Hepatocyte (in vitro differentiated cells): ENCODE data around the gene GSN. TPM values are rescaled to one million over a fixed set of nuclear protein-coding genes. Genes with fewer than 3 reads are reported as not detected.
A peak's percentile ranks its signal among the peaks of the same experiment; 100 is the strongest.

Experiments used
- DNase-seq: peaks from one replicate; pipeline ENCODE4 v3.0.0-alpha.2; 2016; ENCODE audit warnings: low spot score
- H2AFZ ChIP-seq: fragments of 200-600 bp; sonication (generic); 2 replicates; pipeline ENCODE4 v1.6.0; 2016; ENCODE audit warnings: antibody characterized with exemption, mild to moderate bottlenecking
- H3K27ac ChIP-seq: fragments of 200-600 bp; sonication (generic); 2 replicates; pipeline ENCODE4 v1.5.1; 2016; ENCODE audit warnings: mild to moderate bottlenecking
- H3K27me3 ChIP-seq: fragments of 200-600 bp; sonication (generic); 2 replicates; pipeline ENCODE4 v1.6.1; 2016
- H3K36me3 ChIP-seq: fragments of 200-600 bp; sonication (generic); replicated peaks from 2 replicates; pipeline ENCODE4 v1.5.1; 2016; ENCODE audit warnings: low read depth; ENCODE audit not compliant: insufficient read depth
- H3K4me1 ChIP-seq: fragments of 200-600 bp; sonication (generic); 2 replicates; pipeline ENCODE4 v1.5.1; 2016; ENCODE audit warnings: mild to moderate bottlenecking, moderate library complexity; ENCODE audit not compliant: insufficient read depth
- H3K4me2 ChIP-seq: fragments of 200-600 bp; sonication (generic); 2 replicates; pipeline ENCODE4 v1.6.0; 2016
- H3K4me3 ChIP-seq: fragments of 200-600 bp; sonication (generic); 2 replicates; pipeline ENCODE4 v1.5.1; 2016; ENCODE audit warnings: mild to moderate bottlenecking
- H3K79me2 ChIP-seq: fragments of 200-600 bp; sonication (generic); 2 replicates; pipeline ENCODE4 v1.6.0; 2017; ENCODE audit warnings: mild to moderate bottlenecking
- H3K9me2 ChIP-seq: fragments of 200-600 bp; sonication (generic); replicated peaks from 2 replicates; pipeline ENCODE4 v1.6.0; 2017; ENCODE audit warnings: mild to moderate bottlenecking; ENCODE audit not compliant: insufficient read depth
- H3K9me3 ChIP-seq: fragments of 200-600 bp; sonication (generic); 2 replicates; pipeline ENCODE4 v1.5.1; 2016; ENCODE audit warnings: low read depth, mild to moderate bottlenecking
- H4K20me1 ChIP-seq: fragments of 200-600 bp; sonication (generic); 2 replicates; pipeline ENCODE4 v1.6.0; 2016; ENCODE audit warnings: mild to moderate bottlenecking; ENCODE audit not compliant: insufficient read depth, poor library complexity, severe bottlenecking
- CTCF ChIP-seq: fragments of 200-600 bp; sonication (generic); IDR thresholded peaks from 2 replicates; pipeline ENCODE4 v1.5.1; 2016; ENCODE audit warnings: antibody characterized with exemption, mild to moderate bottlenecking; ENCODE audit not compliant: poor library complexity
- EZH2 ChIP-seq: fragments of 200-600 bp; sonication (generic); IDR thresholded peaks from 2 replicates; pipeline ENCODE4 v1.6.1; 2016; ENCODE audit warnings: antibody characterized with exemption, mild to moderate bottlenecking, borderline replicate concordance
- EZH2phosphoT487 ChIP-seq: fragments of 200-600 bp; sonication (generic); IDR thresholded peaks from one replicate; pipeline ENCODE4 v1.6.1; 2018; ENCODE audit warnings: antibody characterized with exemption, mild to moderate bottlenecking, low read depth, moderate library complexity; ENCODE audit not compliant: unreplicated experiment, severe bottlenecking
- WGBS: methylation state at CpG from one replicate; pipeline ENCODE4 v1.1.6; 2016; ENCODE audit warnings: low lambda C conversion rate; ENCODE audit errors: missing lambda C conversion rate; 5-methylcytosine and 5-hydroxymethylcytosine counted together
- polyA plus RNA-seq: library from polyadenylated mRNA; unstranded; fragments of >200 nt; fragmentation: Nextera tagmentation; extraction: Ambion mirVana; gene quantifications from 2 replicates; pipeline ENCODE4 v1.2.1, GENCODE V29; 2016
- total RNA-seq: library from RNA; depleted of rRNA; stranded (reverse); fragments of >200 nt; gene quantifications from 2 replicates; pipeline ENCODE4 v1.2.3, GENCODE V29; 2014

GSN gene
- total and polyA plus RNA-seq, 2 experiments from 2014 or later, result 396 to 404 TPM

GRCh38 chr9:121363622-121363961, 95.6 kb downstream of the GSN start:
- Histone ChIP-seq H3K36me3 (no peaks in the 10 kb centered on the region), H3K79me2 (peaks cover 72% of the 10 kb centered on the region), H3K9me3 (no peaks in the 10 kb centered on the region), H3K27me3 (no peaks in the 10 kb centered on the region), H3K4me1 (peaks cover 61% of the 10 kb centered on the region), H3K9me2 (no peaks in the 10 kb centered on the region), H4K20me1 (no peaks in the 10 kb centered on the region), H2AFZ (no peak overlapping the region), H3K4me2 (peak overlapping the region; percentile 47), H3K4me3 (no peak overlapping the region), H3K27ac (peak overlapping the region; percentile 85)
- no peak for TF ChIP-seq EZH2
- no peak for TF ChIP-seq CTCF
- 81% methylated on average over 1 of the region's 1 CpG for WGBS
- DNase-seq, result no peak

- H3K79me2 ChIP-seq, result peaks cover 73% of the 10 kb centered on the region
- H3K27ac ChIP-seq, result peak overlapping the region; percentile 85
- no peak for DNase-seq
- no peaks in the 10 kb centered on the region for H3K36me3 ChIP-seq
- H3K4me3 ChIP-seq, result no peak overlapping the region
- H3K4me2 ChIP-seq, result peak overlapping the region; percentile 47
- H4K20me1 ChIP-seq, result no peaks in the 10 kb centered on the region
- WGBS, result 62% methylated on average over 5 of the region's 5 CpGs
- no peaks in the 10 kb centered on the region for H3K27me3 ChIP-seq
- no peak overlapping the region for H2AFZ ChIP-seq
- no peaks in the 10 kb centered on the region for H3K9me3 ChIP-seq
- TF ChIP-seq CTCF (no peak), EZH2phosphoT487 (no peak), EZH2 (no peak)
- H3K9me2 ChIP-seq, result no peaks in the 10 kb centered on the region
- peaks cover 64% of the 10 kb centered on the region for H3K4me1 ChIP-seq
These were observed 96.1 kb downstream of the GSN start for GRCh38 chr9:121364077-121364476.

- H3K79me2 ChIP-seq, result peaks cover 70% of the 10 kb centered on the region
- H3K9me2 ChIP-seq, result no peaks in the 10 kb centered on the region
- no peaks in the 10 kb centered on the region for H3K27me3 ChIP-seq
- no peaks in the 10 kb centered on the region for H3K36me3 ChIP-seq
- no peak overlapping the region for H3K4me2 ChIP-seq
- peak overlapping the region; percentile 85 for H3K27ac ChIP-seq
- H2AFZ ChIP-seq, result no peak overlapping the region
- H3K9me3 ChIP-seq, result no peaks in the 10 kb centered on the region
- TF ChIP-seq CTCF (no peak), EZH2phosphoT487 (no peak)
- no peak for DNase-seq
- no peak overlapping the region for H3K4me3 ChIP-seq
- no peaks in the 10 kb centered on the region for H4K20me1 ChIP-seq
- H3K4me1 ChIP-seq, result peaks cover 61% of the 10 kb centered on the region
These were observed 96.9 kb downstream of the GSN start for GRCh38 chr9:121364886-121365285.

GRCh38 chr9:121365564-121365963, 97.6 kb downstream of the GSN start:
- no peak for DNase-seq
- Histone ChIP-seq H2AFZ (no peak overlapping the region), H3K27ac (peak overlapping the region; percentile 7), H4K20me1 (no peaks in the 10 kb centered on the region), H3K9me2 (no peaks in the 10 kb centered on the region), H3K79me2 (peaks cover 63% of the 10 kb centered on the region), H3K4me2 (no peak overlapping the region), H3K4me1 (peaks cover 59% of the 10 kb centered on the region), H3K4me3 (no peak overlapping the region), H3K36me3 (no peaks in the 10 kb centered on the region), H3K9me3 (no peaks in the 10 kb centered on the region), H3K27me3 (no peaks in the 10 kb centered on the region)
- TF ChIP-seq CTCF (no peak), EZH2 (no peak), EZH2phosphoT487 (no peak)
- 45% methylated on average over 2 of the region's 2 CpGs for WGBS
